Measurements from ENCODE around the gene SNX25.
"Not testable (repeated sequence)": the region's sequence is repeated elsewhere in the genome, so short reads cannot be mapped to it uniquely, and the experiment has no call there.

SNX25 gene

GRCh38 chr4:185357211-185357610 lies 147.8 kb downstream of the SNX25 start:
- H3K4me3 ChIP-seq (ENCODE audit: low read depth, low read length), result no peak overlapping the region
- no peak for TF ChIP-seq CTCF (IDR thresholded peaks at IDR 0.05; ENCODE audit: borderline replicate concordance, insufficient read depth, low read depth, low read length)

- H3K4me3 ChIP-seq (ENCODE audit: low read depth, low read length), result no peak overlapping the region
- no peak for TF ChIP-seq CTCF (IDR thresholded peaks at IDR 0.05; ENCODE audit: borderline replicate concordance, insufficient read depth, low read depth, low read length)
Observed at GRCh38 chr4:185357733-185358440, 148.5 kb downstream of the SNX25 start.

GRCh38 chr4:185358514-185358913 lies 149.1 kb downstream of the SNX25 start:
- no peak overlapping the region for H3K4me3 ChIP-seq (ENCODE audit: low read depth, low read length)
- TF ChIP-seq CTCF (IDR thresholded peaks at IDR 0.05; ENCODE audit: borderline replicate concordance, insufficient read depth, low read depth, low read length), result no peak

- no peak for TF ChIP-seq CTCF (IDR thresholded peaks at IDR 0.05; ENCODE audit: borderline replicate concordance, insufficient read depth, low read depth, low read length)
- no peak overlapping the region for H3K4me3 ChIP-seq (ENCODE audit: low read depth, low read length)
Observed at GRCh38 chr4:185358959-185359358, 149.6 kb downstream of the SNX25 start.

- TF ChIP-seq CTCF (IDR thresholded peaks at IDR 0.05; ENCODE audit: borderline replicate concordance, insufficient read depth, low read depth, low read length), result no peak
- no peak overlapping the region for H3K4me3 ChIP-seq (ENCODE audit: low read depth, low read length)
Observed at GRCh38 chr4:185359767-185360446, 150.5 kb downstream of the SNX25 start.

- TF ChIP-seq CTCF (IDR thresholded peaks at IDR 0.05; ENCODE audit: borderline replicate concordance, insufficient read depth, low read depth, low read length), result no peak
- no peak overlapping the region for H3K4me3 ChIP-seq (ENCODE audit: low read depth, low read length)
Observed at GRCh38 chr4:185361872-185362271, 152.5 kb downstream of the SNX25 start.

- H3K4me3 ChIP-seq (ENCODE audit: low read depth, low read length), result not testable (repeated sequence)
Observed at GRCh38 chr4:185362570-185362969, 153.2 kb downstream of the SNX25 start.
